HUDEP-2 (cell line): Measurements from ENCODE around the gene ROR2.

ENCODE experiments used
- DNase-seq, 76 experiments: peaks; one replicate each; lab custom pipeline; 2025; ENCODE audit not compliant: unreplicated experiment in 76 of 76; lab: John Stamatoyannopoulos, UW

Gene ROR2

DNA sequence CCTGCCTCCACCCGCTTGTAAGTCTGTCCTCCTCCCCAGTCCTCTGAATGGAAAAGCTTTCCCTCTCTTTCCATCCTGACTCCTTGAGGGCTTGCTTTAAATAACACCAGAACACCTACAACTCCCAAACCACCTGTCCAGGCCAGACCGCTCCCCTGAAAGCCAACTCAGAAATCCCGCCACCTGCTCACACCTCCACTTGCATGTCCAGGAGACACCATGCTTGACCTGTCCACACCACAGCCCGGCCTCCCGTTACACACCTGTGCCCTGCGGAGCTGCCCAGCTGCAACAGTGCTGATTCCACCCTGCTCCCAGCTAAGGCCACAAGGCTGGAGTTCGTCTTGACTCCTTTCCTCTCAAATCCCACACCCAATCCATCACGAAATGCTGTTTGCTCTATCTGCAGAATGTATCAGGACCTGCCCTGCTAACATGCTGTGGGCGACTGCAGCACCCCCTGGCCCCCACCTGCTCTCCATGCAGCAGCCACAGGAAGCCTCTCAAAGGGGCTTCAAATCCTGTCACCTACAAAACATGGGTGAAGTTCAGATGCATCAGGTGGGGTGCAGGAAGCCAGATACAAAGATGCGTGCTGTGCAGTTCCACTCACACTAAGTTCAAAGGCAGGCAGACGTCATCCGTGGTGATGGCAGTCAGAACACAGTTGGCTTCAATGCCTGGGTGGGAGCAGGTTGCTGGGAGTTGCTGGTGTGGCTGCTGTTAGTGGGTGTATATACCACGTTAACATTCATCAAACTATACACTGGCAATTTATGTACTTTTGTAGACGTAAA lies 166.0 kb downstream of the ROR2 start:
- no peak for DNase-seq

DNA sequence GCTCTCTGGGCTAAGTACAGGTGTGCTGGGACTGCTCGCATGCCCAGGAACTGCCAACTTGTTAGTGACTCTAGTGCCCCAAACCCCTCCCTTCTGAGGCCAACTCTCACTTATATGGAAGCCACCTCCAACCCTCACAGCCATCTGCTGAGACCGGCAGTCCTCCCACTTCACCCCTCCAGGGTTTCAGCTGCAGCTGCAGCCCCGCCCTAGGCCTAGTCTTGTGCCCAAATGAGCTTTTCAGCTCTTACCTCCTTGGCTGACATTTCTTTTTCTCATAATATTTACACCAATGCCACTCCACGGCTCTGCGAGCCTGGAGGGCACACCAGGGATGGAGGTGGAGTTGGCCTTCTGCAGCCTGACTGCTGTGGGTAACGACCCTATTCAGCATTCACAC lies 166.6 kb downstream of the ROR2 start:
- peak in 24 of 76 experiments; percentile 7 to 43 (median 18) for DNase-seq

DNA sequence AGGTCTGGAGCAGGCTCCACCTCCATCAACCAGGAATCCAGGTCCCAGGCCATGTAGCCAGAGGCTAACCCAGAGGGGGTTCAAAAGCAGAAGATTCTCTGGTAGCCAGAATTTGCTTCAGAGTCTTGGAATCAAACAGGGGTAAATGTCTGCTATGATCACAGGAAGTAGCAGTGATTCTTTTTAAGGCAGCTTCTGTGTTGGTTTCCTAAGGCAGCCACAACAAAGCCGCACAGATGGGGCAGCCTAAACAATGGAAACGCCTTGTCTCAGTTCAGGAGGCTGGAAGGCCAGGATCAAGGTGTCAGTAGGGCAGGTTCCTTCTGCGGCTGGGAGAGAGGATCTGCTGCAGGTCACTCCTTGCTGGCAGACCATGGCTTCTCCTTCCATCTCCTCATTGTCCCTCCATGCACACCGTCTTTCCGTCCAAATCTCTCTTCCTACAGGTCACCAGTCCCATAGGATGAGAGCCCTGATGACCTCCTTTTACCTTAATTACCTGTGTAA lies 167.3 kb downstream of the ROR2 start:
- no peak for DNase-seq

DNA sequence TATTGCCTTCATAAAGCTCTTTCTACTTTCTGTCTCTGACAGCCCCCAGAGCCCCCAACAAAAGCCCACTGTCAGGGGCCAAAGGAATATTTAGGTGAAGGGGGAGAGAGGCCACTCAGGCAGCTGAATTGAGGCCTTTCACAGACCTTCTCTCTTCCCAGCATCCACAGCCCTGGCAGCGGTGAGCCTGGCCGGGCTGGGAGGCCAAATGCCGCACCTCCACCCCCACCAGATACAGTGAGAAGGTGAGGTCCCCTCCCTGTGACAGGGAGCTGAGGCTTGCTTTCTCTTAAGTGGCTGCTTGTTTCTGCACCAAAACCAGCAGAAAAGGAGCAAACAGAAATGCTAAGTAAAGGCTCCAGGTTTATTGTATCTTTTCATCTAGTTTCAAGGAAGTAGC lies 168.1 kb downstream of the ROR2 start:
- DNase-seq, result no peak

DNA sequence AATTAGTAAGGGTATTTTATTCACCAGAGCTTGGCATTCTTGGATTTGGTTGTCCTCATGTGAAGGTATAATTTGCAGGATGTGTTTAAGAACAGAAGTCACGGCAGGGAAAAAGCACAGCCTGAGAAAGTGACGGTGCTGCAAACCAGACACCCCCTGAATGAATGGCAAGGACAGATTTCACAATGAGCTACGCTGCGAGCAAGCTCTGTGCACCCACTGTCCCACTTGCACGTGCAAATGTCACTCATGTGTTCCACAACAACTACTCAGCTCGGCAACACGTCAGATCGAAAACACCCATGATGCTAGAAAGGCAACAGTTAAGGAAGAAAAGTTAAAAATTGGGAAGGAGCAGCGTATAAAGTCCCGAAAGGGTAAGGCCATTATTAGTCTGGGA lies 168.9 kb downstream of the ROR2 start:
- DNase-seq, result no peak

DNA sequence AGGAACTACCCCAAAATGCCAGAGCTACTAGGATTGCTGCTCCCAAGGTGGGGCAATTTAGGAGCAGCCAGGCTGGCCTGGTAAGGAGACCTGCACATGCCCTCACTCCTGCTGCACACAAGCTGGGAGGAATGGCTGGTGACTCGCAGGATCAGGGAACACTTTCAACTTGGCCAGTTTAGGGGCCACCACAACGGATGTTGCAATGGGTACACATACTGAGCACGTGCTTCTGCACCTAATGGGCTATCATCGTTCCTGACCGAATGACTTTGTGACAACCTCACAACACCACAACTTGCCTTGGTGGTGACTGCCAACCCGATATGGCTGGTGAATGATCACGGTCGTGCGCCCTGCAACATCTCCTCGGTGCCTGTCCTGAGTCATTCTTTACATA lies 172.0 kb downstream of the ROR2 start:
- no peak for DNase-seq

DNA sequence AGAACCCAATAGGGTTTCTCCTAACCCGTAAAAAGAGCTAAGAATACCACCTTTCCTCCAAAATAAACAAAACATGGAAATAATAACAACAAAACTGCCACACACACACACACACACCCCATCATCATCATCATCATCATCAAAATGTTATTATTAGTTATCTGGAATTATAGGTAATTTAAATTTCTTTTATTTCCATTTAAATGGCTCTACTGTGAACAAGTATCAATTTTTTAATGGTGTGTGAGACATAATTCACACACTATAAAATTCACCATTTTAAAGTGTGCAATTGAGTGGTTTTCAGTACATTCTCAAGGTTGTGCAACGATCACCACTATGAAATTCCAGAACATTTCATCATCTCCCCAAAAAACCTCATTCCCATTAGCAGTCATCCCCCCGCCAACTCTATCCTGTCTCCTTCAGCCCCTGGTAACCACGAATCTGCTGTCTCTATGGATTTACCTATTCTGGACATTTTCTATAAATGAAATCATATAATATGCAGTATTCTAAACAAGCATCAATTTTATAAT lies 172.7 kb downstream of the ROR2 start:
- DNase-seq, result no peak

DNA sequence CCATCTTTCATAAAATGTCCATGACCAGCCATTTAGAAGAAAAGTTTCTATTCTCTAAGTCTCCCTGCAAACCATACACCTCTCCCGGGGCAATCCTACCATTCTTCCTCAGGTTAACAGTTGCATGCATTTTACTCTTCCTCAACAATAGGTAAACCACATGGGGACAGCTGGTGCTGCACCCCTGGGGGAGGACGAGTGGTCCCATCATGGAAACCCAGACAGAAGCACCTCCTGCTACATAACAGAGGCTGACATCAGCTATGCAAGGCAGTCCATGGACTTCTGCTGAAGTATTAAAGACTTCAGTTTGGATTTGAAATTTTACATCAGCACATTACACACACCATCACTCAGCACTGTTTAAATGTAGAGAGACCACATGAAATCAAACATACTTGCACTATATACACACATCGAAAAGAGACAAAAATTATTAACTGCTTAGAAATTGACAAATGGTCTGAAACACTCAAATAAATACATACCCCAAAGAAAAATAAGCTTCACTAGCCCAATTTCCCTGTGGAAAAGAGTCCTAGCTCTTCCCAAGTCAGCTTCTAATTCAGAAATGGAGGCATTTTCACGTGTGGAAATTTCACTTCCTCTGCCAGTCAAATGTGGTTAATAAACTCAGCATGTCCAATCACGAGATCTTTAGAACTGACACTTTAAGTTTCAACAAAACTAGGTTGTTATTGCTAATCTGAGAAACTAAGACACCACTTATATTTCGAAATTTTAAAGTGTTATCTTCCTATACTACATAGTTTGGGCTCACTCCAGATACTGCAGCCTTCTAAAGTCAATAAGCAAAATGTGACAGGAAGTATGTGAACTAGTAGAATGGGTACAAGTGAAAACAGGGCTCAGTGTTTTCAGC lies 173.4 kb downstream of the ROR2 start:
- DNase-seq, result no peak

DNA sequence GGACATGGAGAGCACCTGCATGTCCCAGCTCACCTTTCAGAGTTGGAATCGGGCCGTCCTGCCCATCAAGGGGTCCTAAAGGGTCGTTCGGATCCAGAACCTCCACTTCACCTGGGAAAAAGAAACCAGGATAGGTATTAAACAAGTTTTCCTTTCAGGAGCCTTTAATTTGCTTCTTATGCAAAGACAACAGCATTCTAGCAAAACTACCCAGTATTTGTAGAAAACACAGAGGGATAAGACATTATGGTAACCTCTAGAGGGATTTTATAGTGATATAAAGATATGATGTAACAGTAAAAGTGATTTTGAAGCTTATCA lies 174.4 kb downstream of the ROR2 start:
- no peak for DNase-seq

DNA sequence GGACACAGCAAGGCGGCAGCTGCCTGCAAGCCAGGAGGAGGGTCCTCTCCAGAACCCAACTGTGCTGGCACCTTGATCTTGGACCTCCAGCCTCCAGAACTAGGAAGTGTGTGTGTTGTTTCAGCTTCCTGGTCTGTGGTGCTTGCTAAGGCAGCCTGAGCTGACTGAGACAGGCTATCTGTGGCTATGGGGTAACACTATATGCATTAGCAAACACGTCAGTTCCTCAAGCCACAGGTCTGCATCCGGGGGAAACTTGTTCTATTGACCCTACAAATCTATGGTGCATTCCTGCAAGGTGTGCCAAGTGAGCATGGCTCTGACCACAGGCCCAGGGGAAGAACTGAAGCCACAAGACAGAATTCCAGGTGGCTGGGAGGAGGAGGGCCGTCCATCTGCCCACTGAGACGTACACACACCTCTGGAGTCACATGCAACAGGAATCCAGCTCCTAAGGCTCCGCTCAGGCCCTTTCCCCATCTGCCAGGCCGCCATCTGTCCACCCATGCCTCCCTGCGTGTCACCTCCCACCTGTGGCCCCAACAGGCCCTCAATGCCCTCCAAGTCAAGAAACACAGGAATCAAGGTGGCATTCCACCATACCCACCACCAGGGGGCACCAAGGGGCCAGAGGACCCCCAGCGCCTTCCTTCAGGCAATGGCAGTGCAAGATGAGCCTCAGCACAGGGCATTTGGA lies 174.9 kb downstream of the ROR2 start:
- DNase-seq, result peak in 62 of 76 experiments; percentile 11 to 78 (median 54)

DNA sequence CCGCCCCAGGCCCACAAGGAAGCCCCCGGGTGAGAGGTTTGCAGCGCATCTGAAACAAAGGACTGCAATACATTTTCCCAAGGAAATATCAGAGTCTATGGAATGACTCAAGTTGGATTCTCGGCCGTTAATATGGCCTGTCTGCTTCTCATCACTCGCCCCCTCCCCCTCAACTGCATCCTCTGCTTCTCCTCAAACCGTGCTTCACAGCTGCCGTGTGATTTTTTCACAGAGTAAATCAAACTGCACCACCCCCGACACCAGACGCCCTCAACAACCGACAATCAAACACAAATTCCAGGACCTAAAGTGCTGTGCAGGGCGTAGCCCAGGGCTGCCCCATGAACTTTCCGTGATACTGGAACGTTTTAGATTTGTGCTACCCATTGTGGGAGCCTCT lies 176.9 kb downstream of the ROR2 start:
- no peak for DNase-seq

DNA sequence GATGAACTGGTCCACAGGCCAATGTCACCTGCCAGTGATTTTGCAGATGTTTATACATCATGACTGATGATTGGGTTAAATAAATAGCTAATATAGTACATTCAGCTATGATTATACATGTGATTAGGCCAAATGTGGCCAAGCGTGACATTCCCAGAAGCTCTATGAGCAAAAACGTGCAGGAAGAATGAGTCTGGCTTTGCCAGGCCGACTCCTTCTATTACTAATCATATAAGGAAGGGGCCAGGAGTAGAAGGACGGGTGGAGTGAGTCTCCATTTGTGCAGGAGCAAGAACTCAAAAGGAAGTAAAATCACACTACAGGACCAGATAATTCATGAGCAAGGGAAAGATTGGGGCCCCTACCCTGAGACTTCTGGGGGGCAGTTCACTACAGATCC lies 178.2 kb downstream of the ROR2 start:
- no peak for DNase-seq

DNA sequence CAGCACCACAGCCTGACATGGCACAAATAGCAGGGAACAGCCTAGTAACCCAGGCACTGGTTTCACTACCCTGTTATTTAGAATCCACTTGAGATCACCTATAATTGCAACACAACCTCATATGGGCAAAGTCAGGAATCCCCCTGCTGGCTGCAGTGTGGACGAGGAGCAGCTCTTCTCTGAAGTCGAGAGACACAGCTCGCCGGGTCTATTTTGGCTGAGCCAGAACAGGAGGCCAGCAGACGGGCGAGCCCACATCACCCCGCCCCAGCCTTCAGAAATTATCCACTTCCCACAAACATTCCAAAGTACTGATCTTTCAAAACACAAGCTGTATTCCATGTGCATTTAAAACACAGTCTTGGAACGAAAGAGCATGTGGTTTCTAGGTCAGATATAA lies 179.0 kb downstream of the ROR2 start:
- peak in 1 of 76 experiments; percentile 5 for DNase-seq

DNA sequence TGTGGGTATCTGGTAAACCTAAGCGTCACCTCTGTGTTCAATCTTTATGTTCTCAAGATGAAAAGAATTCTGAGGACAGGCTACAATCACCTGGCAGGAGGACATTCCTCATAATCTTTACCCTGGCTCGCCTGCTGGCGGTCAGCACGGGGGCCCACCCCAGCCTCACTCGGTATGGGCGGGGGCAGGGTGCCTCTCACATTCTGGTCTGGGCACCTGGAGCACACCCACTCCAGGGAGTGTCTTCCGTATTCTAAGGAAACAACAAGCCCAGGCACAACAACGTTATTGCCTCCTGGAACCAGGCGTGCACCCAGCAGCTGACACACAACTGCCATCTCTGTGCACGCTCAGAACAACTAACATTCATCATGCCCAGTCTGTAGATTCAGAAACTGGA lies 179.8 kb downstream of the ROR2 start:
- no peak for DNase-seq

DNA sequence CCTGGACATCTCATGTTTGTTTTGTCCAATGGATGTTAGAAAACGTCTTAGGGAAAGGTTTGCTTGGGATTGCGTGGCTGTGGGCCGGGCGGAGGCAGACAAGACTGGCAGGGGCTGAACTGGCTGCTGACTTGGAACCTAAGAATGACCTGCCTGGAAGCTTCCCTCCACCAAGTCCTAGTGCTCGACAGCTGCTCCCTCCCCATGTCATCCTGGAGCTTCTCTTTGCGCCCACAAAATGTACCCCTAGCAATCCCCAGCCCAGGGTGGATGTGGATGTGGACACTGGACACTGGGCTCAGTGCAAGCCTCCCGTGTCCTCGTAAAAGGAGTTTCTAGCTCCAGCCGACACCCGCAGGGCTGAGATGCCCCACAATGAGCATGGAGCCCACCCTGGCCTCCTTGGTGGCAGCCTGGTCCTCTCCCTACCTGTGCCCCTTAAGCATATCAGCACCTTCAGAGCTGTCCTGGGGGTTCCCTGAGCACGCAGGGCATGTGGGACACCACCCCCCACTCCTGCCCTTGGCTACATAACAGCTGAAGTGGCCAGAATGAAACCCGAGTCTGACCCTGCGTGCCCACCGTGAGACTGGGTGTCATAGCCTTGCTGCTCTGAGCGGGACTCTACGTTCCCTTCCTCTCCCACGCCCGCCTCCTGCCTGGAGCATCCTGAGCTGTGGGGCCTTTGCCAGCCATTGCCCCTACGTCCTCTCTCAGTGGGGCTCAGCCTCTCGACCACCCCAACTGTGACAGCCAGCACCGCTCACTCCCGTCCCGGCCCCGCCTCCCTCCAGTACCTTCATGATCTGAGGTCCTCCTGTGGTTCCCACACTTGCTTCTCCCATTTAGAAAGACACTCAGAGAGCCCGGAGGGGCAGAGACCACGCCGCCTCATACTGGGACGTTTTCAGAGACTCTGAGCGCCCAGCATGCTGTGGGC lies 180.8 kb downstream of the ROR2 start:
- DNase-seq, result no peak

DNA sequence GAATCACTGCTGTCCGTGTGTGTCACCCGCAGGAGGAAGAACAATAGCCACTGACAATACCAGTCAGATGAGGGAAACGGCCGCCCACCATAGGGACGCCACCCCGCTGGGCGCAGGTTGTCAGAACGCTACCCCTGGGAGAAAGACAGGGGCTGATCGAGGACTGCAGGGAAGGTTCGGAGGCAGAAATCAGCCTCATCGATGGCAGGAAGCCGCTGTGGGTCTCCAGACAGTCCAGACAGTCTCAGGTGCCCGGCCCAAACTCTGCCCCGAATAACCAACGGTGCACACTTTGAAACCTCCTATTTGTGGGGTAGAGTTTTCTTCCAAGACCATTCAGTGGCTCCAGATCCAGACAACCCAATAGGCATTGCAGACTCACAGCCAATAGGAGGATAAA lies 181.5 kb downstream of the ROR2 start:
- no peak for DNase-seq

DNA sequence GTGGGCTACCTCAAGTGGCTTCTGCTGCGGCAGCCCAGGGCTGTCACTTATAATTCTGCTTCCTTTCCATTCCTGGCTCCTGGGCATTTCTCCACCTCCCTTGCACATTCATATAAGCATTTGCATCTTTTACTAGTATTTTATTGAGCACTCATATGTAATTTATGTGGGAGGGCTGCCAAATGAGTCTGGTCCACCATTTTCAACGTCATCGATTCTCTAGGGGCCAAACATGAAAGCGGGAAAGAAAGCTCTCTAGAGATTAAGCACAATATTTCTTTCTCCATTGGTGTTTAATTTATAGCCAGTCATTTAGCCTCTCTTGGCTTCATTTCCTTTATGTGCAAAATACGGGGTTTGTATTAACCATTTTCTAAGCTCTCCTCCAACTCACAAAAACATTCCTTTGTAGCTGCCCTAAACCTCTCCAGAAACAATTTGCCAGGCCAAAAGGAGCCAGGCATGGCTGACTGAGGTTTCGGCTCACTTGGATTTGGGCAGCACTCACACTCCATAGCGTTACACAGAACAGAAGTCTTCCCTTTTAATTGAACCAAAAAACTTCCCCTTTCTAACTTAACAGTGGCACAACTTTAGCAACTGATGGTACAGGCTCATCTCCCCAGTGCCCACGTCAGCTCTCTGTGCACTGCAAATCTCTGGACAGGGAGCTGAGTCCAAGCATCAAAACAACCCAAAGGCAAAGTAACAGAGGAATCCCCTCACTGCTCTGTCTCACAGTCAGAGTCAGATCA lies 183.5 kb downstream of the ROR2 start:
- DNase-seq, result no peak

DNA sequence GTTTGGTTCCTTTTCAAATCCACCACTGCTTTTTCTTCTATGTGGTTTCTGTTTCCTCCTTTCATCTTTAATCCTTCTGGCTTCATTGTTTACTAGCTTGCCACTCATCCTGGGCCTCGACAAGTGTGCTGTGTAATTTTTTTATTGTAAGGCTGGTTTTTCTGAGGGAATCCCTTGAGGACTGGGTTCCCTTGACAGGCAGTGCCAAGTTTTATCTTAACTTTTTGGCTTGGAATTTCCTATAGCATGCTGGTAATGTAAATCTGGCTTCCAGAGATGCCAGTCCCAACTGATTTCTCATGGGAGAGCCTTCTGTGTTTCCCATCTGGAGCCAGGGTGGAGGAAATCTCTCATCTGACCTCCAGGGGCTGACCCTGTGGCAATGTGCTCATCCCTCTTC lies 184.7 kb downstream of the ROR2 start:
- DNase-seq, result no peak

DNA sequence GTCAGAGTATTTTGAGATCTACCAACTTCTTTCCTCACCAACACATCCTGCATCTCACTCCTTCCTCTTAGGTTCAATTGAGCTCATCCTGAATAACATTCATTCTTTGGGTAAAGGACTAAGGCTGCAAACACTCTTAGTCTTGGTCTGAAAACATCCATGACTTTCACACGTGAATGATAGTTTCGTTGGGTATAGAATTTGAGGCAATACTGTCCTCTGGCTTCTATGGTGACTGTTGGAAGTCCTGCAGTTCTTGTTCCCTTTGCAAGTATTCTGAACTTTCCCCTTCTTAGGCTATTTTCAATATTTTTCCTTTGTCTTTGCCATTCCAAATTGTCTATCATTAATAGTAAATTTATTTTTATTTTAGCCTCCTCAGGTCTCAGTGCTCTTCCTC lies 185.4 kb downstream of the ROR2 start:
- DNase-seq, result no peak
